ENCODE data around the gene PRUNE2. TPM values are rescaled to one million over a fixed set of nuclear protein-coding genes. Genes with fewer than 3 reads are reported as not detected.

PRUNE2 gene
- polyA plus RNA-seq, 1 of the 3 experiments (the other 2 are of a cell fraction) = 13.0 TPM

GRCh38 chr9:76891279-76891678, 14.6 kb downstream of the PRUNE2 start (continued):
- no peak for TF ChIP-seq IRF3 (IDR thresholded peaks at IDR 0.05; ENCODE audit: low read depth, low read length)
- no peak for TF ChIP-seq POLR2AphosphoS5 (IDR thresholded peaks at IDR 0.05; ENCODE audit: low read depth, low read length)
- no peak for TF ChIP-seq MAX (IDR thresholded peaks at IDR 0.05; ENCODE audit: low read depth)
- TF ChIP-seq JUND (IDR thresholded peaks at IDR 0.05) = no peak
- no peak for TF ChIP-seq SMC3 (IDR thresholded peaks at IDR 0.05; ENCODE audit: low read depth, low read length)
- TF ChIP-seq CTCF (IDR thresholded peaks at IDR 0.05) = no peak
- TF ChIP-seq FOSL2 (IDR thresholded peaks at IDR 0.05; ENCODE audit: borderline replicate concordance, low read depth) = no peak
- no peak for TF ChIP-seq GATA2 (CRISPR knock-in tag; IDR thresholded peaks at IDR 0.05)

GRCh38 chr9:76887951-76888350, 18.0 kb downstream of the PRUNE2 start:
- Histone ChIP-seq H3K4me2 (0 out of 2 replicates have a peak overlapping the region, but pooled peaks have one; percentile 47), H3K79me2 (ENCODE audit: insufficient read depth) (no peaks in the 10 kb centered on the region), H3F3A (replicated peaks; ENCODE audit: insufficient read depth) (no peaks in the 10 kb centered on the region), H3K27me3 (ENCODE audit: insufficient read depth) (peaks cover 46% of the 10 kb centered on the region; the same call in 1 of the 2 replicates), H4K20me1 (ENCODE audit: insufficient read depth) (no peaks in the 10 kb centered on the region), H2AFZ (ENCODE audit: low read depth) (peak overlapping the region; percentile 25; the same call in 1 of the 2 replicates), H3K36me3 (replicated peaks in 1 of 2; ENCODE audit: control insufficient read depth in 1 of 2, insufficient read depth in 2 of 2, low read length in 1 of 2) (no peaks in the 10 kb centered on the region), H3K9me2 (no peaks in the 10 kb centered on the region), H3K27ac (ENCODE audit: low read depth in 2 of 2, low read length in 1 of 2) (no peak overlapping the region), H3K9ac (no peak overlapping the region), H3K4me3 (ENCODE audit: low read depth in 2 of 2, low read length in 1 of 2) (no peak overlapping the region), H3K9me3 (no peaks in the 10 kb centered on the region), H3K4me1 (ENCODE audit: control insufficient read depth in 1 of 2, insufficient read depth in 2 of 2, low read depth in 1 of 2, low read length in 1 of 2) (no peaks in the 10 kb centered on the region)
- ChIA-PET POLR2A (no interaction called here), CTCF (interaction anchor here (1.2 kb wide), 1 partner anchor 21 kb away, joined by 3 read pairs; no protein-coding TSS in a partner anchor)
- no peak for DNase-seq
- TF ChIP-seq MAX (IDR thresholded peaks at IDR 0.05; ENCODE audit: low read depth) (no peak), NRF1 (IDR thresholded peaks at IDR 0.05; ENCODE audit: low read depth, low read length) (no peak), RCOR1 (IDR thresholded peaks at IDR 0.05; ENCODE audit: low read length) (no peak)
- 22% methylated on average over 7 of the region's 7 CpGs for WGBS (ENCODE audit: low lambda C conversion rate)
